A673 (cell line): ENCODE results near the gene YWHAH.

Experiments used
- EZH2 ChIP-seq: fragments of 200-600 bp; sonication (generic); IDR thresholded peaks from 2 replicates; pipeline ENCODE4 v1.6.1; 2017; ENCODE audit warnings: borderline replicate concordance, low read depth, mild to moderate bottlenecking, mixed read lengths, antibody characterized with exemption, low read length; ENCODE audit not compliant: poor library complexity, severe bottlenecking
- TF ChIP-seq, protein P1 (sequence below): fragments of 300-800, 200-600 bp; sonication (generic); conservative IDR thresholded peaks from 2 replicates; pipeline ENCODE4 v1.5.1; 2017; ENCODE audit warnings: low read depth, mild to moderate bottlenecking, antibody characterized with exemption, low read length, moderate library complexity, mixed read lengths

DNA sequence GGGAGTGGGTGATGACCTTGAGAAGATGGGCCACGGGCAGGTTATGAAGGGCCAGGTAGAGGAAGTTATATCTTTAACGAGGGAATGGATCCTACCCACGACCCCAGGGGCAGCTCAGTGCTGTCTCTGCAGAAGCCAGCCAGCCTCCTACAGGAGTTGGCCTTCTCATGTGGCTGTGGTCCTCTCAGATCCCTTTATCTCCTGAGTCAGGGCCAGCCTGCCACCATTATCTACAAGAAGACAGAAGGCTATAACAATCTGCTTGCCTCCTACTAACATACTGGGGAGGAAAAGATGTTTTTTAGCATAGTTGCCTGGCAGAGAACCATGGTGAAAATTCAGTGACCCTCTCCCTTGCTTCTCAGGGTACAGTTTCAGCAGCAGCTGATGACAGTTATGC, 7.0 kb upstream of the YWHAH start:
- TF ChIP-seq, protein P1, sequence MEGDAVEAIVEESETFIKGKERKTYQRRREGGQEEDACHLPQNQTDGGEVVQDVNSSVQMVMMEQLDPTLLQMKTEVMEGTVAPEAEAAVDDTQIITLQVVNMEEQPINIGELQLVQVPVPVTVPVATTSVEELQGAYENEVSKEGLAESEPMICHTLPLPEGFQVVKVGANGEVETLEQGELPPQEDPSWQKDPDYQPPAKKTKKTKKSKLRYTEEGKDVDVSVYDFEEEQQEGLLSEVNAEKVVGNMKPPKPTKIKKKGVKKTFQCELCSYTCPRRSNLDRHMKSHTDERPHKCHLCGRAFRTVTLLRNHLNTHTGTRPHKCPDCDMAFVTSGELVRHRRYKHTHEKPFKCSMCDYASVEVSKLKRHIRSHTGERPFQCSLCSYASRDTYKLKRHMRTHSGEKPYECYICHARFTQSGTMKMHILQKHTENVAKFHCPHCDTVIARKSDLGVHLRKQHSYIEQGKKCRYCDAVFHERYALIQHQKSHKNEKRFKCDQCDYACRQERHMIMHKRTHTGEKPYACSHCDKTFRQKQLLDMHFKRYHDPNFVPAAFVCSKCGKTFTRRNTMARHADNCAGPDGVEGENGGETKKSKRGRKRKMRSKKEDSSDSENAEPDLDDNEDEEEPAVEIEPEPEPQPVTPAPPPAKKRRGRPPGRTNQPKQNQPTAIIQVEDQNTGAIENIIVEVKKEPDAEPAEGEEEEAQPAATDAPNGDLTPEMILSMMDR = no peak
- no peak for TF ChIP-seq EZH2
